Measurements from ENCODE around the gene CLSTN2. TPM values are rescaled to one million over a fixed set of nuclear protein-coding genes. Genes with fewer than 3 reads are reported as not detected.

CLSTN2 gene
- total and polyA plus RNA-seq, 2 of the 8 experiments (the other 6 are each of a cell fraction or from before 2014, with no cell fraction given), result 0.39 to 0.52 TPM

DNA sequence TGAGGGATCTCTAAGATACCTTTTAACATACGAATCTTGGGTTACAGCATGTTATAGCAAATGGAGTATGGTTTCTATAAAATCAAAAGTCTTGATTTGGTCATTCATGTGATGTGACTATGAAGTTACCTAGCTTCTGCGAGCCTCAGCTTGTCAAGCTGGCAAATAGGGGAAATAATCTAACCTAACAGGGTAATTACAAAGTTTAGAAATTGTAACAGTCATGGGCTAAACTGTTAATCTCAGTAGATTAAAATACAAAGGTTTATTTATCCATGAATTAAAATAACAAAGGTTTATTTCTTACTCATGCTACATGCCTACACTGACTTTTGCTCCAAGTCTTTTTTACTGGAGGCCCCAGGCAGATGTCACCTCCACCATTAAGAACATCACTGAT lies 359.1 kb downstream of the CLSTN2 start:
- H2BK15ac ChIP-seq (ENCODE audit: low read length), result no peak overlapping the region
- H3K23ac ChIP-seq (ENCODE audit: insufficient read length), result no peak overlapping the region
- POLR2A ChIA-PET (ENCODE audit: partially characterized antibody), result no interaction called here
- no peaks in the 10 kb centered on the region for H3K36me3 ChIP-seq (ENCODE audit: control insufficient read depth in 2 of 4, insufficient read depth in 4 of 4, low read length in 3 of 4)
- TF ChIP-seq TAF1 (IDR thresholded peaks at IDR 0.05; ENCODE audit: low read depth, low read length) (no peak), HDAC6 (IDR thresholded peaks at IDR 0.05; ENCODE audit: low read depth, low read length) (no peak), JUND (IDR thresholded peaks at IDR 0.05; ENCODE audit: low read length) (no peak), EZH2 (IDR thresholded peaks at IDR 0.05; ENCODE audit: low read depth, low read length, severe bottlenecking) (no peak), TEAD4 (IDR thresholded peaks at IDR 0.05; ENCODE audit: low read depth, low read length) (no peak), FOSL1 (IDR thresholded peaks at IDR 0.05; ENCODE audit: insufficient read depth, low read depth, low read length) (no peak), CBX8 (IDR thresholded peaks at IDR 0.05; ENCODE audit: borderline replicate concordance, low read depth, low read length) (no peak), EP300 (IDR thresholded peaks at IDR 0.05; ENCODE audit: borderline replicate concordance in 1 of 2, low read depth in 2 of 2, low read length in 2 of 2) (no peak), CHD2 (IDR thresholded peaks at IDR 0.05; ENCODE audit: low read length) (no peak), SAP30 (IDR thresholded peaks at IDR 0.05; ENCODE audit: insufficient read depth, insufficient replicate concordance, low read length) (no peak), CHD1 (IDR thresholded peaks at IDR 0.05; ENCODE audit: low read depth, low read length) (no peak)
- CTCF ChIA-PET (ENCODE audit: partially characterized antibody), result interaction anchor here (0.6 to 0.7 kb wide), 2 partner anchors 64 to 288 kb away, joined by 4 read pairs; no protein-coding TSS in a partner anchor
- no peak overlapping the region for H4K5ac ChIP-seq (ENCODE audit: insufficient read length, low read depth, low read length)
- no peaks in the 10 kb centered on the region for H3K79me2 ChIP-seq (ENCODE audit: control insufficient read depth in 1 of 2, insufficient read depth in 2 of 2, low read length in 2 of 2)
- H3K4me2 ChIP-seq (ENCODE audit: insufficient read depth in 1 of 2, low read depth in 2 of 2, low read length in 2 of 2), result no peak overlapping the region
- no peak overlapping the region for H4K8ac ChIP-seq (ENCODE audit: extremely low read depth, insufficient read depth, low read length)
- H3K4ac ChIP-seq (replicated peaks; ENCODE audit: insufficient read length, low read depth, low read length), result peak overlapping the region; percentile 53
- H3K27ac ChIP-seq (ENCODE audit: low read depth, low read length), result no peak overlapping the region
- H2AK5ac ChIP-seq (ENCODE audit: low read depth, low read length), result no peak overlapping the region
- H2BK5ac ChIP-seq (ENCODE audit: low read depth, low read length), result no peak overlapping the region
- H4K91ac ChIP-seq (replicated peaks; ENCODE audit: insufficient read length, low read length), result no peak overlapping the region
- FAIRE-seq, result no peak
- no peak overlapping the region for H2AFZ ChIP-seq (ENCODE audit: low read length)
- no peak overlapping the region for H3K4me3 ChIP-seq (ENCODE audit: extremely low read depth in 1 of 4, insufficient read depth in 2 of 4, low read depth in 3 of 4, low read length in 4 of 4)
- H3K56ac ChIP-seq (replicated peaks; ENCODE audit: insufficient read length, low read depth, low read length), result no peak overlapping the region
- no peaks in the 10 kb centered on the region for H3K79me1 ChIP-seq (ENCODE audit: low read depth, low read length)
- WGBS, 2 experiments (ENCODE audit: extremely low coverage in 1 of 2, insufficient coverage in 1 of 2, insufficient read length in 1 of 2, insufficient replicate concordance in 2 of 2, low coverage in 1 of 2, low lambda C conversion rate in 2 of 2, missing lambda C conversion rate in 1 of 2), result 89% methylated on average over 2 of the region's 2 CpGs; no CpG with 5 or more reads in 1 of the 2 experiments
- no peak overlapping the region for H3K18ac ChIP-seq (ENCODE audit: extremely low read depth, low read length)
- no peak overlapping the region for H2BK20ac ChIP-seq (ENCODE audit: low read length)
- no peak overlapping the region for H3K9ac ChIP-seq (replicated peaks in 1 of 4; ENCODE audit: extremely low read depth in 1 of 4, low read depth in 3 of 4, low read length in 3 of 4)
- H2BK120ac ChIP-seq (replicated peaks; ENCODE audit: low read depth, low read length), result no peak overlapping the region
- DNase-seq (ENCODE audit: low read depth in 1 of 2, low spot score in 2 of 2), result no peak
- H4K20me1 ChIP-seq (replicated peaks in 1 of 2; ENCODE audit: control insufficient read depth in 1 of 2, insufficient read depth in 2 of 2, low read length in 2 of 2), result no peaks in the 10 kb centered on the region
- no peaks in the 10 kb centered on the region for H3K9me3 ChIP-seq (ENCODE audit: insufficient read depth in 2 of 2, low read depth in 1 of 2, low read length in 1 of 2)
- no peak overlapping the region for H2BK12ac ChIP-seq (ENCODE audit: low read depth, low read length)
- no peak overlapping the region for H3K14ac ChIP-seq (ENCODE audit: insufficient read length)
- H3K4me1 ChIP-seq (replicated peaks in 1 of 4; ENCODE audit: control insufficient read depth in 3 of 4, insufficient read depth in 4 of 4, low read length in 3 of 4), result peaks cover 0 to 15% (median 11%) of the 10 kb centered on the region in 4 experiments; a peak in 5 of 7 replicates
- H3K23me2 ChIP-seq (ENCODE audit: low read depth, low read length), result no peaks in the 10 kb centered on the region; the same call in 1 of the 2 replicates
- no peaks in the 10 kb centered on the region; a peak in 1 of 7 replicates for H3K27me3 ChIP-seq (replicated peaks in 1 of 4; ENCODE audit: control insufficient read depth in 3 of 4, extremely low read depth in 1 of 4, insufficient read depth in 3 of 4, low read length in 3 of 4)

All from H1 (cell line).